Astrocyte of the cerebellum (primary cell): ENCODE results near the gene YAF2.

Source experiments
- DNase-seq: peaks from one replicate; pipeline ENCODE4 v3.0.0-alpha.2; 2011; ENCODE audit warnings: low read depth
- H3K4me3 ChIP-seq: 2 replicates; pipeline ENCODE4 v1.5.1; 2011; ENCODE audit warnings: mild to moderate bottlenecking, low read depth, low read length, moderate library complexity
- in situ Hi-C: cut with HindIII; loops from 2 replicates; pipeline ENCODE4 v1.10.0; 2017; ENCODE audit warnings: low sequenced_read_pairs
- TF ChIP-seq, protein P1 (sequence below): IDR thresholded peaks from 2 replicates; pipeline ENCODE4 v1.5.1; 2012; ENCODE audit warnings: low read length, low read depth, moderate library complexity, mild to moderate bottlenecking; ENCODE audit errors: missing control alignments

YAF2 gene

GRCh38 chr12:42208574-42208973, 29.5 kb downstream of the YAF2 start:
- DNase-seq, result no peak
- H3K4me3 ChIP-seq, result no peak overlapping the region
- TF ChIP-seq, protein P1, sequence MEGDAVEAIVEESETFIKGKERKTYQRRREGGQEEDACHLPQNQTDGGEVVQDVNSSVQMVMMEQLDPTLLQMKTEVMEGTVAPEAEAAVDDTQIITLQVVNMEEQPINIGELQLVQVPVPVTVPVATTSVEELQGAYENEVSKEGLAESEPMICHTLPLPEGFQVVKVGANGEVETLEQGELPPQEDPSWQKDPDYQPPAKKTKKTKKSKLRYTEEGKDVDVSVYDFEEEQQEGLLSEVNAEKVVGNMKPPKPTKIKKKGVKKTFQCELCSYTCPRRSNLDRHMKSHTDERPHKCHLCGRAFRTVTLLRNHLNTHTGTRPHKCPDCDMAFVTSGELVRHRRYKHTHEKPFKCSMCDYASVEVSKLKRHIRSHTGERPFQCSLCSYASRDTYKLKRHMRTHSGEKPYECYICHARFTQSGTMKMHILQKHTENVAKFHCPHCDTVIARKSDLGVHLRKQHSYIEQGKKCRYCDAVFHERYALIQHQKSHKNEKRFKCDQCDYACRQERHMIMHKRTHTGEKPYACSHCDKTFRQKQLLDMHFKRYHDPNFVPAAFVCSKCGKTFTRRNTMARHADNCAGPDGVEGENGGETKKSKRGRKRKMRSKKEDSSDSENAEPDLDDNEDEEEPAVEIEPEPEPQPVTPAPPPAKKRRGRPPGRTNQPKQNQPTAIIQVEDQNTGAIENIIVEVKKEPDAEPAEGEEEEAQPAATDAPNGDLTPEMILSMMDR, result no peak
- in situ Hi-C loops, result no loop called here

DNA sequence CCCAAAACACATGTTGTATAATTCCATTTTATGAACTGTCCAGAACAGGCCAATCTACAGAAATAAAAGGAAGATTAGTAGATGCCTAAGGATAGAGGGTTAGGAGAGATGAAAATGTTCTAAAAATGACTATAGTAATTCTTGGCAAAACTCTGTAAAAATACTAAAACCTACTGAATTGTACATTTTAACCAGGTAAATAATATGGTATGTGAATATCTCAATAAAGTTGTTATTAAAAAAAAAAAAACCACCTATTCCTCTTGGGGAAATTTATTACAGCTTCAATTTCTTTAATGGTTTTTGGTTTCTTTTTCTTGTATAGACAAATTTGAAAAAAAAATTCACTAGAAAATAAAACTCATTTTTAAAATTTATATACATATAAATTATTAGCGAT, 33.2 kb downstream of the YAF2 start:
- no peak overlapping the region for H3K4me3 ChIP-seq
- no peak for DNase-seq
- in situ Hi-C loops, result no loop called here
- TF ChIP-seq, protein P1, result no peak

DNA sequence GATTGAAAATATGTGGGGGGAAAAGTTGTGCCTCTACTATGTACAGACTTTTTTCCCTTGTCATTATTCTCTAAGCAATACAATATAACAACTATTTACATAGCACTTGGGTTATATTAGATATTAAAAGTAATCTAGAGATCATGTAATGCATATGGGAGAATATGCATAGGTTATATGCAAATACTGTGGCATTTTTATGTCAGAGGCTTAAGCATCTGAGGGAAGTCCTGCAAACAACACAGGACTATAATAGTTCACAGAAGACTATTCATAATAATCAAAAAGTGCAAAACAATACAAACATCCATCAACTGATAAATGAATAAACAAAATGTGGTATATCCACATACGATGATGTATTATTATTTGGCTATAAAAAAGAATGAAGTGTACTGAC, 33.7 kb downstream of the YAF2 start:
- TF ChIP-seq, protein P1, result no peak
- no peak overlapping the region for H3K4me3 ChIP-seq
- in situ Hi-C loops, result no loop called here
- DNase-seq, result no peak

GRCh38 chr12:42201063-42201462, 37.0 kb downstream of the YAF2 start:
- no peak overlapping the region for H3K4me3 ChIP-seq
- TF ChIP-seq, protein P1, result no peak
- in situ Hi-C loops, result no loop called here
- no peak for DNase-seq

DNA sequence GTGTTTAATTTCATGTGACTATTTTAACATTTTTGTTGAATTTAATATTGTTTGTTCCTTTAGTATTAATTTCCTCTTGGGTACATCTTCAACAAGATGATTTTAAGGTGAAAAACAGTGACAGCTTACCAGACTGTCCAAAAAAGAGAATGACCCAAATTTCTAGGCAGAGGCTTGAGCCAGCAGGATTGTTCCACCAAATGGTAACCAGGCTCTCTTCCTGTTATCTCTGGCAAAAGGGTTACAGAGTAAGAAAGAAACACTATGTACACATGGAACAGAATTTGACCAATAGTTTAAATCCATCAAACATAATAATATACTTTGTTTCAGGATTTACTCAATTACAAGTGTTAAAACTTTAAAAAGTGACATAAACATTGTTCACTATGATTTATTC, 39.0 kb downstream of the YAF2 start:
- TF ChIP-seq, protein P1, result no peak
- H3K4me3 ChIP-seq, result no peak overlapping the region
- in situ Hi-C loops, result no loop called here
- no peak for DNase-seq

- TF ChIP-seq, protein P1, result no peak
- H3K4me3 ChIP-seq, result no peak overlapping the region
- DNase-seq, result no peak
- in situ Hi-C loops, result no loop called here
Measured at GRCh38 chr12:42196723-42197603, 41.1 kb downstream of the YAF2 start.
